SIG-M5 (cell line): ENCODE measurements around the gene SPTLC2.

ENCODE experiments used
- DNase-seq: peaks from one replicate; lab custom pipeline; 2025; lab: John Stamatoyannopoulos, UW

Gene SPTLC2

DNA sequence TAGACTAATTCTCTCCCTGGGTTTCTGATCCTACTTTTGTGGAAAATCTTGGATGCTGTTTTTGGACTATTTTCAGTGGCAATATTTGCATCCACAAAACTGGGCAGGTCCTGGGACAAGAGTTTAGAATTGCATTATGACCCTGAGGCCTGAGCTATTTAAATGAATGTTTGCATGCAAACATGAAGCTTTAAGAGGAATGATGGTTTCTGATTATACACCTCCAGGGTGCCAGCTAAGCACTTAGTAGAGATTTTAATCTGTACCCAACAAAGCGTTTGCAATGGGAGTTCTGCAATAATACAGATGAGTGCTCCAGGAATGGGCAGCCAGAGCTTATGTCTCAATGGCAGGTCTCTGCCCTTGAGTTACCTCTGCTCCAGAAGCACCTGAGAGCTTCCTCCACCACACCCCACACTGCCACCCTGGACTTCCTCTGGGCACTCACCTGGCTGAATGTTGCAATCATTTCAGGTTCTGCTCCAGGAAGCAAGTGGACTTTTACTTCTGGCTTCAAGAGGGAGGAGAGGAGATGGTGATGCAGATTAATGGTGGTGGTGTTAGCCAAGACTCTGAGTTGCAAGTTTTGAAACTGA, 6.0 kb upstream of the SPTLC2 start:
- DNase-seq: no peak

- DNase-seq: no peak
These were observed 3.9 kb upstream of the SPTLC2 start for GRCh38 chr14:77620222-77620870.

DNA sequence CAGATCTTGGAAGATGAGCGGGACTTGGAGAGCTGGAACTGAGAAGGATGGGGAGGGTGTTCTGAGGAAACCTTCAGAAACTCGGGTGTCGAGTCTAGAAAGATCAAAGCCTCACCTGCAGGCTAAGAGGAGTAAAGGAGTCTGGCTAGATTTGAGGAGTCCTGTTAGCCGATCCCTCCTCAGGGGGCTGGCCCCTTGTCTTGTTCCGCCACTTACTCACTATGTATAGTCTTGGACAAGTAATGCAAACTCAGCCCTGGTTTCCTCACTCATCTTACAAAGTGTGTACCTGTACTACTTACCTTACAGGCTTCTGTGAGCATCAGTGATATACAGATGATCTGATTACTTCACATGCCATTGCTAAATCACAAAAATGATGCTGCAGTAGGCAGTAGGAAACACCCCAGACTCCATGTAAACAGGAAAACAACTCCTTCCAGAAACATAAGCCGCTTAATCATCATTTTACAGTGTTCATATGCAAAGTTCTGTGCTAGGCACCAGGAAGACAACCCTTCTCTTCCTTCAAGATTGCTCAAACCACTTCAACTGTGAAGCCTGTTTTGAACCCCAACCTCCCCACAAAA, 2.0 kb upstream of the SPTLC2 start:
- DNase-seq: no peak

- DNase-seq: no peak
These were observed 344 bp downstream of the SPTLC2 start for GRCh38 chr14:77616133-77616453.

- no peak for DNase-seq
These were observed 890 bp downstream of the SPTLC2 start for GRCh38 chr14:77615361-77616132.

GRCh38 chr14:77613201-77613600, 3.2 kb downstream of the SPTLC2 start:
- no peak for DNase-seq

- DNase-seq: no peak
These were observed 4.3 kb downstream of the SPTLC2 start for GRCh38 chr14:77612011-77612620.

- DNase-seq: no peak
These were observed 5.9 kb downstream of the SPTLC2 start for GRCh38 chr14:77610553-77610952.

DNA sequence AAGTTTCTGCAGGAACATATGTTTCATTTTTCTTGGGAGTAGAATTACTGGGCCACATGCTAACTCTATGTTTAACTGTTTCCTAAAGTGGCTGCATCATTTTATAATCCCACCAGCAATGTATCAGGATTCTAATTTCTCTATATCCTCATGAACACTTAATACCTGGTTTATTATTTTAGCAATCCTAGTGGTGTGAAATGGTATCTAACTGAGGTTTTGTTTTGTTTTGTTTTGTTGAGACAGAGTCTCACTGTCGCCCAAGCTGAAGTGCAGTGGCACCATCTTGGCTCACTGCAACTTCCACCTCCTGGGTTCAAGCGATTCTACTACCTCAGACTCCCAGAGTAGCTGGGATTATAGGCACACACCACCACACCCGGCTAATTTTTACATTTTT, 6.5 kb downstream of the SPTLC2 start:
- no peak for DNase-seq

DNA sequence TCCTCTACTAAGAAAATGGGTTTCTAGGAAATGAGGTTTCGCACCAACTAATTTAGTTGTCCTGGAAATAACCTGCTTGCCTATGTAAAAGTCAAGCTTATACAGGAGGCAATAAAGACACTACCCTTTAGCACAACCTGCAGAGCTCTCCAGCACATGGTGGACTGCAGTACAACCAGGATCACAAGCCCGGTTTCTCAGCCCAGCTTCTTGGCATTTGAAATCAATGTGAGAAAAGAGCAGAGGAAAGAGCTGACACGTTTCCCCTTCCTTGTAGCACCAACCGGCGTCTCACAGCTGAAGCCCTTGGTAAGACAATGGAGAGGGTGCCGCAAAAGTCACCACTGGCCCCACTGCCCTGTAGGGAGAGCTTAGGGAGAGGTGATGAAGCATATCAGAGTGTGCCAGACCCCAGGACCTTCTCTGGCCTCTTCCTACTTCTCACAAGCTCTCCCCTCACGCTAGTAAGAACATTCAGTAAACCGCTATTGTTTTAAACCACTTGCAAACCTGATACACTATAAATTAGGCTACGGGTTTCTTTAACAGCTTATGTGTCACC, 8.6 kb downstream of the SPTLC2 start:
- DNase-seq: no peak

GRCh38 chr14:77605392-77605972, 11.0 kb downstream of the SPTLC2 start:
- no peak for DNase-seq

GRCh38 chr14:77603654-77604255, 12.7 kb downstream of the SPTLC2 start:
- no peak for DNase-seq

GRCh38 chr14:77603031-77603430, 13.4 kb downstream of the SPTLC2 start:
- no peak for DNase-seq

- no peak for DNase-seq
These were observed 14.4 kb downstream of the SPTLC2 start for GRCh38 chr14:77601846-77602619.

- DNase-seq: no peak
These were observed 16.5 kb downstream of the SPTLC2 start for GRCh38 chr14:77599889-77600288.

- DNase-seq: no peak
These were observed 17.9 kb downstream of the SPTLC2 start for GRCh38 chr14:77598366-77599070.

GRCh38 chr14:77593501-77593961, 22.9 kb downstream of the SPTLC2 start:
- DNase-seq: peak; percentile 91

- no peak for DNase-seq
These were observed 25.5 kb downstream of the SPTLC2 start for GRCh38 chr14:77590845-77591485.

DNA sequence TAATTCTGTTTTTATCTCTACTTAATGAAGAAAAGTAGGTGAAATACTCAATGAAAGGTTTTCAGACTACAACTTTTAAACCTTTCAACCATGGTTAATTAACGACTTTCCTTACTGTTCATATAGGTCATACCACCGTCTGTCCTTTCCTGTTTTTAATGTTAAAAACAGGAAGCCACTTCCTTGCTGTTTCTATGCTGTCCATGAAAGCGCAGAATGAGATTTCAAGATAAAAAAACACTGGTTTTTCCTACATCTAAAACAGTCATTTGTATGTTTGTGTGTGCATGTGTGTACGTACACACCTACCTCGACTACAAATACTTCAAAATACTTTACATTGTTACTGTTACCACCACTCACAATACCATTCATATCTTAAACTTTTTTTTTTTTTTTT, 27.3 kb downstream of the SPTLC2 start:
- DNase-seq: no peak
